ENCODE measurements around the gene TUBA1B. TPM values are rescaled to one million over a fixed set of nuclear protein-coding genes. Genes with fewer than 3 reads are reported as not detected.
"Not testable (repeated sequence)": the region's sequence is repeated elsewhere in the genome, so short reads cannot be mapped to it uniquely, and the experiment has no call there.

The TUBA1B gene
- total RNA-seq, 1 experiment from 2014 or later = 2,063 TPM

GRCh38 chr12:49165114-49165513 is 33.9 kb upstream of the TUBA1B start:
- no peaks in the 10 kb centered on the region for H3K23me2 ChIP-seq (ENCODE audit: insufficient read length, low read depth, low read length, poor library complexity, severe bottlenecking)
- WGBS (ENCODE audit: extremely low coverage, insufficient read length, low lambda C conversion rate) = no CpG with 5 or more reads among the region's 2 CpGs
- H3K9me3 ChIP-seq (ENCODE audit: control insufficient read depth, low read depth, low read length) = no peaks in the 10 kb centered on the region
- H3K79me2 ChIP-seq (ENCODE audit: insufficient read depth, low read length) = no peaks in the 10 kb centered on the region
- H3K27ac Mint-ChIP-seq = no peak overlapping the region
- peaks cover 1 to 3% of the 10 kb centered on the region in 2 experiments; a peak in 3 of 4 replicates for H3K4me1 Mint-ChIP-seq
- no peak overlapping the region for H3K4ac ChIP-seq (ENCODE audit: low read depth, low read length)
- no peak overlapping the region for H4K8ac ChIP-seq (replicated peaks; ENCODE audit: insufficient read length, low read depth, low read length)
- peaks cover 4% of the 10 kb centered on the region for H3K27me3 Mint-ChIP-seq (ENCODE audit: low read depth)
- no peaks in the 10 kb centered on the region for H3K27me3 ChIP-seq (ENCODE audit: insufficient read depth, low read length)
- no peak overlapping the region for H2BK5ac ChIP-seq (ENCODE audit: insufficient read length, low read length)
- no peak overlapping the region for H4K91ac ChIP-seq (ENCODE audit: insufficient read length, low read depth, low read length)
- no peaks in the 10 kb centered on the region; the same call in 1 of the 2 replicates for H3K4me1 ChIP-seq (ENCODE audit: insufficient read depth, low read length)
- no peak overlapping the region for H2BK120ac ChIP-seq (ENCODE audit: low read depth, low read length, poor library complexity, severe bottlenecking)
- no peak overlapping the region for H2AFZ ChIP-seq (ENCODE audit: low read length)
- no peak overlapping the region for H3K4me3 Mint-ChIP-seq
- no peak for TF ChIP-seq CTCF (conservative IDR thresholded peaks at IDR 0.05)
- no peak overlapping the region for H3K9ac ChIP-seq (ENCODE audit: extremely low read depth, insufficient read length, low read length)
- no peak overlapping the region for H3K14ac ChIP-seq (ENCODE audit: insufficient read depth, low read length)
- H4K5ac ChIP-seq (ENCODE audit: insufficient read length, low read depth, low read length) = no peak overlapping the region
- no peaks in the 10 kb centered on the region for H3K36me3 Mint-ChIP-seq (ENCODE audit: insufficient read depth in 1 of 3, low read depth in 3 of 3)
- H2AK5ac ChIP-seq (ENCODE audit: insufficient read length, low read length) = no peak overlapping the region
- no peak for DNase-seq
- no peak overlapping the region for H2BK12ac ChIP-seq (ENCODE audit: insufficient read length, low read depth, low read length)
- H3K23ac ChIP-seq (ENCODE audit: insufficient read length, low read depth, low read length) = no peak overlapping the region
- H2BK20ac ChIP-seq (ENCODE audit: low read depth, low read length, poor library complexity, severe bottlenecking) = no peak overlapping the region
- no peaks in the 10 kb centered on the region for H3K9me3 Mint-ChIP-seq
- no peak overlapping the region for H3K4me2 ChIP-seq (ENCODE audit: insufficient read depth, insufficient read length, low read length)
- no peak overlapping the region for H3K56ac ChIP-seq (ENCODE audit: insufficient read length, low read depth, low read length)
- no peaks in the 10 kb centered on the region for H4K20me1 ChIP-seq (ENCODE audit: control insufficient read depth, insufficient read depth, insufficient read length)
- H3T11ph ChIP-seq (ENCODE audit: low read length) = no peak overlapping the region
- H2BK15ac ChIP-seq (ENCODE audit: low read depth, low read length) = no peak overlapping the region
- H3K18ac ChIP-seq (ENCODE audit: insufficient read length, low read depth, low read length) = no peak overlapping the region
- no peaks in the 10 kb centered on the region for H3K79me1 ChIP-seq (ENCODE audit: insufficient read depth, low read depth, low read length, poor library complexity, severe bottlenecking)
- H3K27ac ChIP-seq (ENCODE audit: insufficient read length, low read depth, low read length) = no peak overlapping the region

- not testable (repeated sequence) for H3K79me2 ChIP-seq (ENCODE audit: insufficient read depth, low read length); H3K9me3 ChIP-seq (ENCODE audit: control insufficient read depth, low read depth, low read length); H2BK15ac ChIP-seq (ENCODE audit: low read depth, low read length); H2BK12ac ChIP-seq (ENCODE audit: insufficient read length, low read depth, low read length); H4K5ac ChIP-seq (ENCODE audit: insufficient read length, low read depth, low read length); H3T11ph ChIP-seq (ENCODE audit: low read length); H3K56ac ChIP-seq (ENCODE audit: insufficient read length, low read depth, low read length); H3K4me2 ChIP-seq (ENCODE audit: insufficient read depth, insufficient read length, low read length); H3K9ac ChIP-seq (ENCODE audit: extremely low read depth, insufficient read length, low read length); H2BK20ac ChIP-seq (ENCODE audit: low read depth, low read length, poor library complexity, severe bottlenecking); H3K27me3 ChIP-seq (ENCODE audit: insufficient read depth, low read length); H3K4ac ChIP-seq (ENCODE audit: low read depth, low read length); H3K36me3 Mint-ChIP-seq (ENCODE audit: insufficient read depth in 1 of 3, low read depth in 3 of 3); H3K4me1 ChIP-seq (ENCODE audit: insufficient read depth, low read length); H3K4me1 Mint-ChIP-seq; H3K14ac ChIP-seq (ENCODE audit: insufficient read depth, low read length); H2AFZ ChIP-seq (ENCODE audit: low read length); H2BK5ac ChIP-seq (ENCODE audit: insufficient read length, low read length); H3K27me3 Mint-ChIP-seq (ENCODE audit: low read depth); H3K18ac ChIP-seq (ENCODE audit: insufficient read length, low read depth, low read length); H3K27ac ChIP-seq (ENCODE audit: insufficient read length, low read depth, low read length); H3K23ac ChIP-seq (ENCODE audit: insufficient read length, low read depth, low read length); H4K91ac ChIP-seq (ENCODE audit: insufficient read length, low read depth, low read length); H3K27ac Mint-ChIP-seq; H2BK120ac ChIP-seq (ENCODE audit: low read depth, low read length, poor library complexity, severe bottlenecking); DNase-seq; H3K23me2 ChIP-seq (ENCODE audit: insufficient read length, low read depth, low read length, poor library complexity, severe bottlenecking); H4K8ac ChIP-seq (replicated peaks; ENCODE audit: insufficient read length, low read depth, low read length); H3K4me3 Mint-ChIP-seq; H3K79me1 ChIP-seq (ENCODE audit: insufficient read depth, low read depth, low read length, poor library complexity, severe bottlenecking); H3K9me3 Mint-ChIP-seq; H2AK5ac ChIP-seq (ENCODE audit: insufficient read length, low read length); H4K20me1 ChIP-seq (ENCODE audit: control insufficient read depth, insufficient read depth, insufficient read length)
- WGBS (ENCODE audit: extremely low coverage, insufficient read length, low lambda C conversion rate) = no CpG with 5 or more reads among the region's 4 CpGs
Observed at GRCh38 chr12:49161901-49162300, 30.7 kb upstream of the TUBA1B start.
